ENCODE measurements around the gene SLC8A2.
"Not testable (repeated sequence)": the region's sequence is repeated elsewhere in the genome, so short reads cannot be mapped to it uniquely, and the experiment has no call there.

The SLC8A2 gene

DNA sequence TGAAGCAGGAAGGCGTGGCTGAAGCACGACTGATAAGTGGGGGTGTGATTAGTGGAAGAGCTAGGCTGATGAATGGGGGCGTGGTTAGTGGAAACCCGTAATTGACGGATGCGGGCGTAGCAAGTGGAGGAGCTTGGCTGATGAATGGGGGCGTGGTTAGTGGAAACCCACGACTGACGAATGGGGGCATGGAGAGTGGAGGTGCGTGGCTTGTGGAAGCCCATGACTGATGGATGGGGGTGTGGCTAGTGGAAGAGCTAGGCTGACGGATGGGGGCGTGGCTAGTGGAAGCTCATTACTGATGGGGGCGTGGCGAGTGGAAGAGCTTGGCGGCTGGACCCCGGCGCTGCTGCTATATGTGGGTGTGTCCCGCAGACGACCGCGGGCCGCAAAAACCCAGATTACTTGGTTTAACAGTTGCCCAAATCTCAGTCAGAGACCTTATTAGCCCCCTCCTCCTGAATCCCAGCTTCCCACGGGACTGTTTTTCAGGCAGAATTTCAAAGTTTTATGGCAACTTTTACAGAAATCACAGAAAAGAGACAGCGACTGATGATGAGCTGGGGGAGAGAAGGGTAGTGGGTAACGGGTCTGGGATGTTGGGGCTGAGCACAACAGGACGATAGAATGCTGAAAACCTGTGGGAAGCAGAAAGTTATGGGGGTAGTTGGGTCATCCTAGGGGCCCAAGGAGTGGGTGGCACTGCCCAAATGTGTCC, 43.4 kb downstream of the SLC8A2 start:
- peak; percentile 99 for DNase-seq

DNA sequence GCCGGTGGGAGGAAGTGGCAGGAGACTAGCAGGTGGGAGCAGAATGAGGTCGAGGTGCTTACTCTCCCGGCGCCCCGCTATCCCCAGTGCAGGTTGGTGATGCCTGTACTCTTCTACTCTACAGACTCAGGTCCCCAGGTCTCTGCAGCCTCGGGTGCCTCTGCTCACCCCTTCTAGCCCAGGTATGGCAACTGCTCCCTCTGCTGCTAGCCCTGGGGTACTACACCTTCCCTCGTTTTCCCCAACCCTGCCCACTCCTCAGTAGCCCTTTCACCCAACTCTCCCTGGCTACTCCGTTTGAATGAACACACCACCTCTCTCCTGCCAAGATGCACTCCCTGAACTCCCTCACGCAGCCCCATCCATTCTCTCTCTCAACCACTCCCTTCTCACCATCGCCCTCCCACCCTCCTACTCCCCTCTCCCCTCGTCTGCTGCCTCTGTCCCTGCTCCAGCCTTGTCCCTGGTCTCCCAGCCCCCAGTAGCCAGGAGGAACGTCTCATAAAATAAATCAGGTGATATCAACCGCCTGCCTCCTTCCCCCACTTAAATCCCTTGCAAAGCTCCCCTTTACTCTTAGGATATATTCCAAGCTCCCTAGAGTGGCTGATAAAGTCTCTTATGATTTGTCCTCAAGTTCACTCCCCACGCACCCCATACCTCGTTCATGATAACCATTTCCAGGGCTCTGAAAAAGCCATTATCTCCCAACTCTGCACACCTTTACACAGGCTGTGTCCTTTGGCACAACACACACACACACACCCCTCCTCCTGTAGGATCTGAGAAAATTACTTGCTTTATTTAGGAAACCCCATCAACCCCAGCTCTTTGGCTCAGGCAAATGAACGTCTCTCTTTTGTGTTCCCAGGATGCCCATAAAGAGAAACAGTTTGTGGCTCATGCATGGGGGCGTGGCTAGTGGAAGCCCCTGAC, 44.2 kb downstream of the SLC8A2 start:
- peak; percentile 82 for DNase-seq

DNA sequence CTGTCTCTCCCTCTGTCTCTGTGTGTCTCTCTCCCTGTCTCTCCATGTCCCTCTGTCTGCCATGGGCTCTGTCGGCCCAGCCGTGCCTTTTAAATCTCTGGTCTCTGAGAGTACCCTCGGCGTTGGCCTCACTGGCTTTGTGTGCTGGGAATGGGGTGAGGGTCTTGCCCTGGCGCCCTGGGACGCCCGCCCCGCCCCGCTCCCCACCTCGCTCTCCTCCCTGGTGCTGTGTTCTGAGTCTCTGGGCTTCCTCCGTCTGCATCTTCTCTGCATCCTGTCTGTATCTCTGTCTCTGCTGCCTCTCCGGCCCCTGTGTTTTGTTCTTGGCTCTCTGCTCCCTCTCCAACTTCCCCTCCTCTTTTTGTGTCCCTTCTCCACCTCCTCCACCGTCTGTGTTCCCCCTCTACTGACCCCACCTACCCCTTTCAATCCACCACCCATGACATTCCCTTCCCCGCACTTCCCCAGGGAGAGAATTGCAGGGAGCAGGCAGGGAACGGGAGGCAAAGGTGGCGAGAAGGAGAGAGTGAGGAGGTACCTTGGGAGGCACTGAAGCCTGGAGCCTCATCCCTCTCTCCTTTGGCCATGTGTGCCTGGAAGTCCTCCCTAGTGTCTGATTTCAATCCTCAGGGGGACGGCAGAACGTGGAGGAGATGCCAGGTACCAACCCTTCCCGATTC, 48.4 kb downstream of the SLC8A2 start:
- no peak for DNase-seq

DNA sequence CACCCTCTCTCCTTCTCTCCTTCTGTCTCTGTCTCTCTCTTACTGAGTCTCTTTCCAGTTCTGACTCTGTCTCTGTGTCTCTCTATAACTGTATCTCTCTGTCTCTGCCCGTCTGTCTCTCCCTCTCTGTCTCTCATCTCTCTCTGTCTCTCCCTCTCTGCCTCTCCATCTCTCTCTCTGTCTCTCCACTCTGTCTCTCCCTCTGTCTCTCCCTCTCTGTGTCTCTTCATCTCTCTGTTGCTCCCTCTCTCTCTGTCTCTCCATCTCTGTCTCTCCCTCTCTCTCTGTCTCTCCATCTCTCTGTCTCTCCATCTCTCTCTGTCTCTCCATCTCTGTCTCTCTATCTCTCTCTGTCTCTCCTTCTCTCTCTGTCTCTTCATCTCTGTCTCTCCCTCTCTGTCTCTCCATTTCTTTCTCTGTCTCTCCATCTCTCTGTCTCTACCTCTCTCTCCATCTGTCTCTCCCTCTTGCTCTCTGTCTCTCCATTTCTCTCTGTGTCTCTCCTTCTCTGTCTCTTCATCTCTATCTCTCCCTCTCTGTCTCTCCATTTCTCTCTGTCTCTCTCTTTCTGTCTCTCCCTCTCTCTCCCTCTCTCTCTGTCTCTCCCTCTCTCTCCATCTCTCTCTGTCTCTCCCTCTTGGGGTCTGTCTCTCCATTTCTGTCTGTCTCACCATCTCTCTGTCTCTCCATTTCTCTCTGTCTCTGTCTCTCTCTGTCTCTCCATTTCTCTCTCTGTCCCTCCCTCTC, 49.1 kb downstream of the SLC8A2 start:
- no peak for DNase-seq

DNA sequence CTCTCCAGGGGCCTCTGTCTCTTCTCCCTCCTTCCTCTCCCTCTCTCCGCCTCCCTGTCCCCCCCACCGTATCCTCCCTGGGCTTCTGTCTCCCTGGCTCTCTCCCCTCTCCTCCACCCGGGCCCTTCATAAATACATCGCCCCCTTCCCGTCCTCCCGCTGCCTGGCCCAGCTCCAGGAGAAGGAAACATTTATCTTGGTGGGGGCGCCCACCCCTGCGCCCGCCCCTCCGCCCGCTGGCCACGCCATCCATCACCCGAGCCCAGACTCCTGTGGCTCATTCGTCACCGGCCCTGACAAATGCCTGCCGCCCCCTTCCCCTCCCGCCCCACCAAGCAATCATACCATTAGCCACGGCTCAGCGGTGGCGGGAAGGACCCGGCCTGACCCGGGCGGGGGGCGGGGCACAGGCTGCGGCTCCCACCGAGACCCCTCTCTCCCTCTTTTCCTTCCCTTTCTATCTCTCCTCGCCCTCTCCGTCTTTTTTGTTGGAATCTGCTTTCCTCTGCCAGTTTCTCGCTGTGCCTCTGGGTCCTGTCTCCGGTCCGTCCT, 49.8 kb downstream of the SLC8A2 start:
- DNase-seq, result peak; percentile 55

DNA sequence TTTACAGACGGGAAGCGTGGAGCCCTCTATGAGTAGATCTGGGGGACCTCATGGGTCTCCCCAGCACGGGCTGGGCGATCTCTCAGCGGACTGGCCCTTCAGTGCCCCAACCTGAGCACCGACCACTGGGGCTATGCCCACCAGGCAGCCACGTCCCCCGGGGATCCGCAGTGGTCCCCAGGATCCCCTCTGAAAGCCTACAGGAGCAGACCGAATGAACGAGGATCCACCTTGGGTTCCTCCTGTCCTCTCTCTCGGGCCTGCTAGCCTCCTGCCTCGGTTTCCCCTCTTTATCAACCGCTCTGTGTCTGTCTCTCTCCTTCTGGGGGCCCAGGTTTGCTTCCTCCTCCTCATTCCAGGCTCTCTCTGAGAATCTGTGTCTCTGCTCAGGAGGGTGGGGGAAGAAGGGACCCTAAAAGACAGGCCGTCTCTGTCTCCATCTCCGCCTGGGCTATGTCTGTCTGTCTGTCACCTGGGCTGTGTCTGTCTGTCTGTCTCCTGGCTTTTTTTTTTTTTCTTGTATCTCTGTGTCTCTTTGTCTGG, 50.4 kb downstream of the SLC8A2 start:
- no peak for DNase-seq

DNA sequence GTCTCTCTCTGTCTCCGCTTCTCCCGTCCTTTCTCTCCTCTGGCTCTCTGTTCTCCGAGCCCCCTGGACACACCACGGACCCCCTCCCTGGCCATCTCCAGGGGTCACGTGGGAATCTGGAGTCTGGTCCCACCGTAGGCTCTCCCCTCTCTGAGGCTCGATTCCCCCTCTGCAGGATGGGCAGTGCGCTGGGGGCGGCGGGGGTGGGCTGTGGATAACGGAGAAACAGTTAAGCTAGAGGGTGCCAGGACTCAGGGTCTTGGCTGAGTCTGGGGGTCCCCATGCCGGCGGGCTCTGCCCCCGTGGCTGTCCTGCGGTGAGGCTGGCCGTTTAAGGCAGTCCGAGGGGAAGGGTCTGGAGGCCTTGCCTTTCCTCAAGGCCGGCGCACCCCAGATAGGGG, 51.9 kb downstream of the SLC8A2 start:
- DNase-seq, result no peak

DNA sequence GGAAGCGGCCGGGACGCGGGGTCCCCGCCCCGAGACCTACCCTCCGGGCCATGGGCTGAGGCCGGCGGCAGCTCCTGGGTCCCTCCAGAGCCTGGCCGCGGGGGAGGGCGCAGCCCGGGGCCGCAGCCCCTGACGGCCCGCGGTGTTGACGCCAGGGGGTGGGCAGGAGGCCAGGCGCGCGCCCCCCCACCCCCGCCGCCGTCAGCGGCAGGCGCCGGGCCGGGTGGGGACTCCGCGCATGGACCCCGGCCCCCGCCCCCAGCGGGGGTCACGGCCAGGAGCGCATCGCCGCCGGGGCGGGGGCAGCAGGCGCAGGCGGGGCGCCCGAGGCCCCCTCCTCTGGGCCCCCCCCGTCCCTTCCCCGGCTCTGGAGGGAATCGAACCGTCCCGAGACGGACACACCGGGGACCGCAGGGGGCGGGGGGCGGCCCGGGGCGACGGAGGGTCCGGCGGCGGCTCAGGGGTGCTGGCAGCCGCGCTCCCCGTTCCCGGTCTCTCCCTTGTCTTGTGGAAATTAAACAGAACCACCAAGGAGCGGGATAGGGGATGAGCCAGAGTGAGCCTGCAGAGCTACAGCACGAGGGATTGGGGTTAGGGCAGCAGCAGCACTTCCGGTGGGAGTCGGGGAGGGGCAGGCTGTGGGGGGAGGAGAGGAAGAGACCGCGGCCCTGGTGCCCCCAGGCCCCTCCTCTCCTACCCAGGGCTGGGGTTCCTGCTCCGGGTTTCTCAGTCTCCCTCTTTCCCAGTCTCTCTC, 52.5 kb downstream of the SLC8A2 start, which contains the start of gene MEIS3:
MEIS3 (minus strand) TSS at position 498 of the 754 bp plus-strand sequence; CDS start at position 52, 446 bp downstream.
- DNase-seq, result no peak

DNA sequence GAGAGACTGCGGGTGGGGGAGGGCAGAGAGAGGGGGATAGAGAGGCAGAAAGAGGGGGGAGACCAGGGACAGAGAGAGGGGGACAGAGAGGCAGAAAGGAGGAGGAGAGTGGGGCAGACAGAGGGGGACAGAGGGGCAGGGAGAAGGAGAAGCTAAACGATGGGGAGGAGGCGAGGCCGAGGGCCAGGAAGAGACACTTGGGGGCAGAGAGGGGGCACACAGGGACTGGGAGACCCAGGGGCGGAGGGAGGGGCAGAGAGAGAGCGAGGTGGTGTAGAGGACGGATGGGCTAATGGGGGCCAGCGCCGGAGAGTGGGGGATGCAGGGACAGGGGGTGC, 53.0 kb downstream of the SLC8A2 start:
- DNase-seq, result no peak

DNA sequence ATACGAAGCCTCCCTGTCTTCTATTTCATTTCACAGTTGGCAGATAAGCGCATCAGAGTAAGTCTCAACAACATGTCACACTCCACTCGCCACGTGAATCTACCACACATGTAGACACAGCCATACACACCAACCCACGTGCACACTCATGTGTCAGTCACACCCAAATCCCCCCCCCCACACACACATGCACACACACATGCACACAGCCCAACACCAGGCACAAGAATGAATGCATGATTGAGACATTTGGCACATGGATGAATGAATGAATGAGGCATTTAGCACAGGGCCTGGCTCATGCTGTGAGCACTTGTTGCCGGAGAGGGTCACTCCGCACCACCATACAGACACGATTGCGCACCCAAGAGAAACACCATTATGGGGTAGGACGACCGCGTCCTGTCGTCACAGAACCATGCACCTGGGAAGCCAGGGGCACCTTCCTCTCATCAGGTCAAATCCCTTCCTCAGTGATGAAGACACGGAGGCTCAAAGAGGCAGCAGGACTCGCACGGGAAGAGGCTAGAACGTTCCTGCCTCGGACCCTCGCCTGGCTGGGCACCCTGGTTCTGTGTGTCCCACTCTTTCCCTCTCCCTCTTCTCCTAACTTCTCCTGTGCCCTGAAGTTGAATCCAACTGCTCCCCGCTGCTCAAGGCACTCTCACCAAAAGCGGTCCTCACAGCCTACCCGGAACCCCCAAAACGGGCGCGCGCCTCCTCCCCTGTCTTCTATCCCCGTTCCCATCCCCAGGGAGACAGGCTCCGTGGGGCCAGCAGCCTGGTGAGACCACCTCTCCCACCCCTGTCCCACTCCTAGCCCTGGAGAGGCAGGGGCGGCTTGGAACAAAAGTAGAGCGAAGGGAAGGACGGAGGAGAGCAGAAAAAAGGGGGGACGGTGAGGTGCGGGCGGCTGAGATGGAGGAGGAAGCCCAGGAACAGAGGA, 53.7 kb downstream of the SLC8A2 start:
- DNase-seq, result no peak

DNA sequence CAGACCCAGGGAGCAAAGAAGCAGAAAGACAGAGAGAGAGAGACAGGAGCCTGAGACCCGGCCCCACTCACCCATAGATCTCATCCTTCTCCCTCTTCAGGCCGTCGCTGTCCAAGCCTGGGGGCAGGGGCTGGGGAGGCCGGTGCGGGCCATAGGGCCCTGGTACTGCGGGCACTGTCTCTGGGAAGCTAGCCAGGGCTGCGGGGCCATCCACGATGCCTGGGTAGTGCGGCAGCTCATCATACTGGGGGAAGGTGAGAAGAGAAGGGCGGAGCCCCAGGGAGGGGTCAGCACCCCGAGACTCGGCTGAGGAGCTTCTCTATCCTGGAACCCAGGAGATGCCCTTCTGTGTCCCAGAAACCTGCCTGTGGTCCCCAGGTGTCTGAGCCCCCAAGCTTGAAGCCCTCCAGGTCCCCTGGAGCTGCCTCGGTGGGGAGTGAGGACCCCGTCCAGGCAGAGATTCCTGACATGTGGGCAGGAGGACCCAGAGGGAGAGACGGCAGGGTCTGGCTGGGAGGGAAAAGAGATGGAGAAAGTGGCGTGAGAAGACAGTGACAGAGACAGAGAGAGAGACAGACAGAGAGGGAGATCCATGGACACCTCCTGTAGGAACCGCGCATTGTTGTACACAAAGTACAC, 54.5 kb downstream of the SLC8A2 start:
- DNase-seq, result no peak

DNA sequence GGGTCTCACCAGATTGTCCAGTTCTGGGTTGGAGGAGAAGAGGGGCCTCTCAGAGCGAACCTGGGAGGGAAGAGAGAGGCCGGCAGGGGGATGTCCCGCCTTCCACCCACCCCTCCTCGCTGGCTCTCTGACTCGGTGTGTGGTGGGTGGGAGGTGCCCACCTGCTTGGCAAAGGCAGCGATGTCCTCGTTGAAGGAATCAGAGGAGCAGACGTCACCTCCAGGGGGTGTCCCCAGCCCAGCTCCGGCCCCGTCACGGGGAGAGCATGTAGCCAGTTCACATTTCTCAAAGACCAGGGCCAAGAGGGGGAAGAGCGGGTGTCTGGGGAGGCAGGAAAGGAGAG, 55.1 kb downstream of the SLC8A2 start:
- no peak for DNase-seq

DNA sequence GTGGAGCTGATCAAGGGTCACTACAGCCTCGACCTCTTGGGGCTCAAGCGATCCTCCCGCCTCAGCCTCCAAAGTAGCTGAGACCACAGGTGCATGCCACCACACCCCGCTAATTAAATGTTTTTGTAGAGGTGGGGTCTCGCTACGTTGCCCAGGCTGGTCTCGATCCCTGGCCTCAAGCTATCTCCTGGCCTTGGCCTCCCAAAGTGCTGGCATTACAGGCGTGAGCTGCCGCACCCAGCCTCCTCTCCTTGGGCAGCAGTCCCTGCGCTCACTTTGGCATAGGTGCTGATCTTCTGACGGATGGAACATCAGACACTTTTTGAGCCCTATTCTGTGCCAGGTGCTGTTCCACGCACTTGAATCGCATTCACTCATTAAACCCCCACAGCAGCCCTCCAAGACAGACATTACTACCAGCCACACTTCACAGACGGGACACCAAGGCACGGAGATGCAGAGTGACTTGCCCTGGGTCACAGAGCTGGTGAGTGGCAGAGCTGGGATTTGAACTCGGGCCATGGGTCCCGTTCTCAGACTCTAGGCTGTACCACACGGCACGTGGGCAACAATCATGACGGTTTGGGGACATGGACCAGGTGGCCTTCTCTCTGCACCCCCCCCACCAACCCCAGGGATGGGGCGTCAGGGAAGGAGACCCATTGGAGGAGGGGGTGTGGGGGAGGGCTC, 55.6 kb downstream of the SLC8A2 start:
- DNase-seq, result no peak

DNA sequence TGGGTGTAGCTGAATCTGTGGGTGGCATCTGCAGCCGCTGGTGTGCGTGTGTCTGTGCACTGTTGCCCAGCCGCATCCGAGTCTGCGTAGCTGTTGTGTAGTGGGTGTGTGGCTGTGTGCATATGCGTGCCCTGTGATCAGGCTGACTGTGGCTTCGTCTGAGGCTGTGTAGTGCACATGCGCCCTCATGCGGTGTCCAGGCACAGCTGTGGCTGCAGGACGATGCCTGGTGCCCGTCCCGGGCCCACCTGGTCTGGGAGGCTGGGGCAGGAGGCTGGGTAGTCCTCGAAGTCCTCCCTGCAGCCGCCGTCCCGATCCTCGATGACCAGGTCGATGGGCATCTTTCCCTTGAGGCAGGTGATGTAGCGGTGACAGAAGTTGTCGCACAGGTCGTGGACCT, 57.2 kb downstream of the SLC8A2 start:
- DNase-seq, result no peak

DNA sequence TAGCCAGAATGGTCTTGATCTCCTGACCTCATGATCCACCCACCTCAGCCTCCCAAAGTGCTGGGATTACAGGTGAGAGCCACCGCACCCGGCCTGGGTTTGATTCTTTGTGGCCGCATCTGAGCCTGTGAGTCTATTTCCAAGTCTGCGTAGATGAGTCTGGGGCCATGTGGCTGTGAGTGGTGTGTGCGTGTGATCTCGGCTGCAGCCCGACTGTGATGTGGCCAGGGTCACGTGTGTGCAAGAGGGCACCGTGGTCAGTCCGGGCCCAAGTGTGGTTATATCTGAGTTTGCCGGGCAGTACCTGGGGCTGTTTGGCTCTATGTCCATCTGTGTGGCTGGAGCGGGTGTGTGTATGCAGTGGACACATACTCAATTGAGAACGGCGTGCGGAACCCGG, 57.8 kb downstream of the SLC8A2 start:
- DNase-seq, result no peak

DNA sequence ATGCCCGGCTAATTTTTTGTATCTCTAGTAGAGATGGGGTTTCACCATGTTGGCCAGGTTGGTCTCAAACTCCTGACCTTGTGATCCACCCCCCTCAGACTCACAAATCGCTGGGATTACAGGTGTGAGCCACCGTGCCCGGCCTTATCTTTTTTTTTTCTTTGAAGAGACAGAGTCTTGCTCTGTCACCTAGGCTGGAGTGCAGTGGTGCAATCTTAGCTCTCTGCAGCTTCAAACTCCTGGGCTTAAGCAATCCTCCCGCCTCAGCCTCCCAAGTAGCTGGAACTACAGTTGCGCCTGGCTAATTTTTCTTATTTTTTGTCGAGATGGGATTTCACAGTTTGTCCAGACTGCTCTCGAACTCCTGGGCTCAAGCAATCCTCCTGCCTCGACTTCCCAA, 60.0 kb downstream of the SLC8A2 start:
- not testable (repeated sequence) for DNase-seq

DNA sequence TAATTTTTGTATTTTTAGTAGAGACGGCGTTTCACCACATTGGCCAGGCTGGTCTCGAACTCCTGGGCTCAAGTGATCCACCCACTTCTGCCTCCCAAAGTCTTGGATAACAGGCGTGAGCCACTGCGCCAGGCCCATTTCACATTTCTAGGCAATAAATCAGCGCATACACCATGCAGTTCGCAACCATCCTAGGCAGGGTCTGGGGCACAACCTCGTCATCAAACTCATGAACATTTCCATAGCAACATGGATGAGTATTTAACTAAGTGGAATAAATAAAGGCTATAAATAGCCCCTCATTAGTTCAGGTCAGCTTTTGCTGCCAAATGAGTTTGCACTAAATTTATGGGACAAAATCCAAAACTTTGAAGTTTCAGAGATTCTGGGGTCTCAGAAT, 60.6 kb downstream of the SLC8A2 start:
- DNase-seq, result no peak

DNA sequence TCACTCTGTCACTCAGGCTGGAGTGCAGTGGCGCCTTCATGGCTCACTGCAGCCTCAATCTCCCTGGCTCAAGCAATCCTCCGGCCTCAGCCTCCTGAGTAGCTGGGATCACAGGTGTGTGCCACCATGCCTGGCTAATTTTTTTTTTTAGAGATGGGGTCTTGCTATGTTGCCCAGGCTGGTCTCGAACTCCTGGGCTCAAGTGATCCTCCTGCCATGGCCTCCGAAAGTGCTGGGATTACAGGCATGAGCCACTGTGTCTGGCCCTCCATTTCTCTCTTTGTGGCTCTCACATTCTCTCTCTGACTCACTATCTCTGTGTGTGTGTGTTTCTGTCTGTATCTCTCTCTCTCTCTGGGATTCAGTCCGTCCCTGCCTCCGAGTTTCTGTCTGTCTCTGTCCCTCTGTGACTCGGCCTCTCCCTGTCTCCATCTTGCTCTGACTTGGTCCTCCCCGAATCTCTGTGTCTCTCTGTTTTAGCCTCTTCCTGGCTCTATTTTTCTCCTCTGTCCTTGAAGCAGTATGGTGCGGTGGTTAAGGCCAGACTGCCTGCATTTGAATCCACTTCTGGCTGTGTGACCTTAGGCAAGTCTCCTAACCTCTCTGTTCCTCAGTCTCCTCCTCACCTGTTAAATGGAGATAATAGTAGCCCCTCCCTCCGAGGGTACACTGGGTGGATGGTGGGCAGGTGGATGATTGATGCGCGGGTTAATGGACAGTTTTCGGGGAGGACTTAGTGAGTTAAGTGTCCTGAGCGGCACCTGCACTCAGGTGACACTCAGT, 63.3 kb downstream of the SLC8A2 start:
- no peak for DNase-seq

DNA sequence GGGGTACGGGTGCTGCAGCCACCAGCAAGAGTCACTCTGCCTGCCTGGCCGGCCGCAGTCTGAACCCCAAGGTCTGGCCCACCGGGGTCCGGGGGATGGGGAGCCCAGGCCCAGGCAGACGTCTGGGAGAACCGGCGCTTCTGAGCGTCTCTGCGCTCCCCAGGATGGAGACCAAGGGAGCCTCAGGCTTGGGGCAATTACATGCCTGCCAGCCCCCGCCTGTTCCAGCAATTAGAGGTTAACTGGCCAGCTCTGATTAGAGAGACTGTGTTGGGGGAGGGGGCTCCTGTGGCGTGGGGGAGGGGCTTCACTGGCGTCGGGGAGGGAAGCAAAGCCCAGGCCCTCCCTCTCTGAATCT, 64.3 kb downstream of the SLC8A2 start:
- no peak for DNase-seq
